Osteoblast (primary cell): ENCODE results near the gene FSTL4. TPM values are rescaled to one million over a fixed set of nuclear protein-coding genes. Genes with fewer than 3 reads are reported as not detected.

Experiments used
- DNase-seq: peaks from one replicate; pipeline ENCODE4 v3.0.0; 2011; ENCODE audit warnings: low spot score, mixed read lengths; ENCODE audit not compliant: insufficient read length; ENCODE audit errors: missing footprints
- H2AFZ ChIP-seq: 2 replicates; pipeline ENCODE4 v1.6.0; 2011; ENCODE audit warnings: mild to moderate bottlenecking, low read length
- H3K27ac ChIP-seq: 2 replicates; pipeline ENCODE4 v1.5.1; 2011; ENCODE audit warnings: mild to moderate bottlenecking, low read depth, low read length, moderate library complexity
- H3K27me3 ChIP-seq: 2 replicates; pipeline ENCODE4 v1.6.0; 2012; ENCODE audit warnings: mild to moderate bottlenecking, control low read depth, inconsistent platforms, low read length, moderate library complexity; ENCODE audit not compliant: insufficient read depth
- H3K36me3 ChIP-seq: 2 replicates; pipeline ENCODE4 v1.5.1; 2011; ENCODE audit warnings: mild to moderate bottlenecking, low read length, control low read depth, moderate library complexity; ENCODE audit not compliant: insufficient read depth
- H3K4me1 ChIP-seq: 2 replicates; pipeline ENCODE4 v1.5.1; 2011; ENCODE audit warnings: mild to moderate bottlenecking, low read length, control low read depth, moderate library complexity; ENCODE audit not compliant: insufficient read depth
- H3K4me2 ChIP-seq: 2 replicates; pipeline ENCODE4 v1.6.0; 2011; ENCODE audit warnings: mild to moderate bottlenecking, low read length; ENCODE audit not compliant: insufficient read depth
- H3K4me3 ChIP-seq: fragments of 200-600 bp; sonication (generic); 3 replicates; pipeline ENCODE4 v1.5.1; 2012; ENCODE audit warnings: mild to moderate bottlenecking, low read length, inconsistent platforms; ENCODE audit not compliant: insufficient read depth
- H3K79me2 ChIP-seq: 2 replicates; pipeline ENCODE4 v1.6.0; 2012; ENCODE audit warnings: mild to moderate bottlenecking, low read length, control low read depth, inconsistent platforms; ENCODE audit not compliant: insufficient read depth
- H3K9me3 ChIP-seq: 2 replicates; pipeline ENCODE4 v1.5.1; 2011; ENCODE audit warnings: low read depth, low read length, control low read depth
- H4K20me1 ChIP-seq: 2 replicates; pipeline ENCODE4 v1.6.0; 2012; ENCODE audit warnings: mild to moderate bottlenecking, low read length, control low read depth; ENCODE audit not compliant: insufficient read depth
- CTCF ChIP-seq: IDR thresholded peaks from 2 replicates; pipeline ENCODE4 v1.5.1; 2011; ENCODE audit warnings: mild to moderate bottlenecking, low read depth, low read length, moderate library complexity; ENCODE audit errors: extremely low read depth
- total RNA-seq: library from RNA; depleted of rRNA; stranded (reverse); fragments of >200 nt; gene quantifications from 2 replicates; pipeline ENCODE4 v1.2.3, GENCODE V29; 2012

The FSTL4 gene
- total RNA-seq, 1 donor = not detected

DNA sequence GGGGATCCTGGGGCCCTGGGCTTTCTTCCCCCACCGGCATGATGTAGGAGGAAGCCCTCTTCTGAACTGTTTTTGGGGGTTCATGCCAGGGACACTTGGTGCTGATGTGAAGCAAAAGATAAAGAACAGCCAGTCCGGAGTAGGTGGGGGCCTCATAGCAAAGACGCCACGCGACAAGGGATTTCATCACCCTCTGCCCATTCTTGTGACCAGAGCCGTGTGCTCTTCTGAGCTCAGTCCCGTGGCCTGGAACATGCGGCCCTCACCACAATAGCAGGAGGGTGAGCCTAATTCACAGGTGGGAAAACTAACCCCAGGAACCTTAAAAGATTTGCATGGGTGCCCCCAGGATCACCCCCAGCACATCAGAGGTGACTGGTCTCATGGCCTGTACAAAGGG is 334.6 kb downstream of the FSTL4 start:
- H3K27ac ChIP-seq = no peak overlapping the region

DNA sequence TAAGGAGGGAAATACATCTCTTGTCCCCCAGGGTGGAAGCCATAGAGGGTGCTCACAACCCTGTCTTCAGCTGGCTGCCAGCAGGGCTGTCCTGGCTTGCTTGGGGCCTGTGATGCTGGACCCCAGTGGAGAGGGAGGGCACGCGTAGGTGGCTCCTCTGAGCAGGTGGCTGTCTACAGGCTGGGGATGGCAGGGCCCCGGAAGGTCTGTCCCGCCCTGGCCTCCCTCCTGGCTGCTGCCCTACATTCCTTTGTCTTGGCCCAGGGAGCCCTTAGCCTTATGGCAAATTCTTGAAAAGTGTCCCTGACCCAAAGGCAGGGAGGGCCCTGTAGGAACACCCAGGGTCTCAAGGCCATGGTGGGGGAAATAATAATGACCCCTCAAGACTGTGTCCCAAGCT is 336.2 kb downstream of the FSTL4 start:
- no peak for DNase-seq
- no peaks in the 10 kb centered on the region for H3K36me3 ChIP-seq
- no peaks in the 10 kb centered on the region for H3K79me2 ChIP-seq
- H3K27ac ChIP-seq = no peak overlapping the region
- H3K9me3 ChIP-seq = no peaks in the 10 kb centered on the region
- H3K4me1 ChIP-seq = no peaks in the 10 kb centered on the region
- H2AFZ ChIP-seq = no peak overlapping the region
- no peak overlapping the region for H3K4me3 ChIP-seq
- TF ChIP-seq CTCF = no peak
- H4K20me1 ChIP-seq = no peaks in the 10 kb centered on the region
- no peak overlapping the region for H3K4me2 ChIP-seq
- no peaks in the 10 kb centered on the region for H3K27me3 ChIP-seq

More for the DNA sequence above, 334.6 kb downstream of the FSTL4 start:
- Histone ChIP-seq H3K4me1 (no peaks in the 10 kb centered on the region), H3K27me3 (no peaks in the 10 kb centered on the region), H3K36me3 (no peaks in the 10 kb centered on the region), H3K4me2 (no peak overlapping the region), H4K20me1 (no peaks in the 10 kb centered on the region), H3K79me2 (no peaks in the 10 kb centered on the region), H2AFZ (no peak overlapping the region), H3K4me3 (no peak overlapping the region), H3K9me3 (no peaks in the 10 kb centered on the region)
- DNase-seq = no peak
- TF ChIP-seq CTCF = no peak

DNA sequence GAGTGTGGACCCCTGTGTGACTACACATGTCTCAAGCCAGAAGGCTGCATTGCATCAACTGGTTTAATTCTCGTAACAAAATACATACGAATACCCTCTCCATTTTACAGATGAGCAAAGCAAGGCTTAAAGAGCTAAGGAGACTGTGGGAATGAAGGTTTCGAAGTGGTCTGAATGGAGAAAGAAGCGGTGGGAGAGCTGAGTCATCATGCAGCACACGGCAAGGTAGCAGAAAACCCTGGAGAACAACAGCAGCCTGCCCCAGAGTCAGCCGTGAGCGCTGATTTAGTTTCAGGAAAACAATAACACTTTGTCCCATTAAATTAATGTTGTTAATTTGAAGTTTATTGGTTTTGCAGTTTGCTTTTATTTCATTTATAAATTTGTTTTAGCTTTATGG is 336.7 kb downstream of the FSTL4 start:
- Histone ChIP-seq H3K27me3 (no peaks in the 10 kb centered on the region), H2AFZ (no peak overlapping the region), H3K36me3 (no peaks in the 10 kb centered on the region), H3K4me3 (no peak overlapping the region), H3K4me1 (no peaks in the 10 kb centered on the region), H3K9me3 (no peaks in the 10 kb centered on the region), H3K27ac (no peak overlapping the region), H3K4me2 (no peak overlapping the region), H3K79me2 (no peaks in the 10 kb centered on the region), H4K20me1 (no peaks in the 10 kb centered on the region)
- no peak for TF ChIP-seq CTCF
- DNase-seq = no peak

- H3K27ac ChIP-seq = no peak overlapping the region
- no peak overlapping the region for H3K4me3 ChIP-seq
- TF ChIP-seq CTCF = no peak
- H3K9me3 ChIP-seq = no peaks in the 10 kb centered on the region
- no peaks in the 10 kb centered on the region for H4K20me1 ChIP-seq
- no peak overlapping the region for H3K4me2 ChIP-seq
- no peaks in the 10 kb centered on the region for H3K4me1 ChIP-seq
- no peaks in the 10 kb centered on the region for H3K79me2 ChIP-seq
- DNase-seq = no peak
- no peaks in the 10 kb centered on the region for H3K27me3 ChIP-seq
- H2AFZ ChIP-seq = no peak overlapping the region
- no peaks in the 10 kb centered on the region for H3K36me3 ChIP-seq
Observed at GRCh38 chr5:133274597-133274935, 337.8 kb downstream of the FSTL4 start.
